HL-60 (cell line): ENCODE data around the gene ZBTB43.

Experiments
- GABPA ChIP-seq: IDR thresholded peaks from 2 replicates; pipeline ENCODE4 v1.6.1; 2012; ENCODE audit warnings: low read depth
- POLR2AphosphoS5 ChIP-seq: IDR thresholded peaks from 2 replicates; pipeline ENCODE4 v1.6.1; 2012; ENCODE audit warnings: low read depth
- REST ChIP-seq: IDR thresholded peaks from 2 replicates; pipeline ENCODE4 v1.6.1; 2012; ENCODE audit warnings: low read depth; ENCODE audit not compliant: insufficient replicate concordance
- SPI1 ChIP-seq: IDR thresholded peaks from 2 replicates; pipeline ENCODE4 v1.6.1; 2012; ENCODE audit warnings: low read depth, mild to moderate bottlenecking, borderline replicate concordance
- TF ChIP-seq, protein P1 (sequence below): IDR thresholded peaks from one replicate; pipeline ENCODE4 v1.5.1; 2011; ENCODE audit warnings: low read length, control low read depth, inconsistent platforms; ENCODE audit not compliant: insufficient read depth

DNA sequence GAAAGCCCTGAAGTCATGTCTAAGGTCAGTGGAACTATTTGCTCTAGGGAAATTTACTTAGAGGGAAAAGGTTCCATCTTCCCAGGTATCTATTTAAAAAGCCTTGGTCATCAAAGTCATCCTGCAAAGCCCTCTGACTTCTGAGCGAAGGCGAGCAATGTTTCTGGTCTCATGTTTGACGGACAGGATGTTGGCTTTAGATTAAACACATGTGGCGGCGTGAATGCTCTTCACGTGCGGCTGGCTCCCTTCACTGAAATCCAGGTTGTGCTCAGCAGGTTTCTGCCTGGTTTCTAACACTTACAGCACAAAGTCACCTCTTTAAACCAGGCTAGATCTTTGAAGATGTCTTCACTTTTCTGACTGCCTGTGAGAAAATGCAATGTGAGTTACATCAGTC lies 49.9 kb downstream of the ZBTB43 start:
- TF ChIP-seq, protein P1, sequence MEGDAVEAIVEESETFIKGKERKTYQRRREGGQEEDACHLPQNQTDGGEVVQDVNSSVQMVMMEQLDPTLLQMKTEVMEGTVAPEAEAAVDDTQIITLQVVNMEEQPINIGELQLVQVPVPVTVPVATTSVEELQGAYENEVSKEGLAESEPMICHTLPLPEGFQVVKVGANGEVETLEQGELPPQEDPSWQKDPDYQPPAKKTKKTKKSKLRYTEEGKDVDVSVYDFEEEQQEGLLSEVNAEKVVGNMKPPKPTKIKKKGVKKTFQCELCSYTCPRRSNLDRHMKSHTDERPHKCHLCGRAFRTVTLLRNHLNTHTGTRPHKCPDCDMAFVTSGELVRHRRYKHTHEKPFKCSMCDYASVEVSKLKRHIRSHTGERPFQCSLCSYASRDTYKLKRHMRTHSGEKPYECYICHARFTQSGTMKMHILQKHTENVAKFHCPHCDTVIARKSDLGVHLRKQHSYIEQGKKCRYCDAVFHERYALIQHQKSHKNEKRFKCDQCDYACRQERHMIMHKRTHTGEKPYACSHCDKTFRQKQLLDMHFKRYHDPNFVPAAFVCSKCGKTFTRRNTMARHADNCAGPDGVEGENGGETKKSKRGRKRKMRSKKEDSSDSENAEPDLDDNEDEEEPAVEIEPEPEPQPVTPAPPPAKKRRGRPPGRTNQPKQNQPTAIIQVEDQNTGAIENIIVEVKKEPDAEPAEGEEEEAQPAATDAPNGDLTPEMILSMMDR = no peak
- TF ChIP-seq GABPA (no peak), POLR2AphosphoS5 (no peak), REST (no peak), SPI1 (no peak)
